Activated CD4-positive, alpha-beta T cell treated with anti-CD3 and anti-CD28 coated beads for 4 hours (primary cell): ENCODE results near the gene CLC.
"Not testable (repeated sequence)": the region's sequence is repeated elsewhere in the genome, so short reads cannot be mapped to it uniquely, and the experiment has no call there.

ENCODE experiments used
- DNase-seq, 2 donors: peaks; one replicate each; pipeline ENCODE4 v3.0.0-alpha.2; 2020

Gene CLC

GRCh38 chr19:39737891-39738290 lies at the start of gene CLC:
TSS of gene CLC (minus strand) at chr19:39738029. CDS start at chr19:39737952, 77 bp downstream.
- DNase-seq = no peak

DNA sequence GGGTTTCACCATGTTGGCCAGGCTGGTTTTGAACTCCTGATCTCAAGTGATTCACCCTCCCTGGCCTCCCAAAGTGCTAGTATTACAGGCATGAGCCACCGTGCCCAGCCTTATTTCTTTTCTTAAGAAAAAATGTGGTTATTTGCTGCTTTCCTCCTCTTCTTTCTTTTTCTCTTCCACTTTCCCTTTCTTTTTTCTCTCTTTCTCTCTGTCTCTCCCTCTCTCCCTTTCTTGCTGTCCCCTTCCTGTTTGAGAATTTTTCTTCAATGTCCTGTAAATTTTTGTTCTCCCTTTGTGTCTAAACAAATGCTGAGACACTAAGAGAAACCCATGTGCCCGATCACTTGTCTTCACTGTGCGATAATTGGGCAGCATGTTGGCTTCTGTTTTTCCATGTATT lies 43.1 kb upstream of the CLC start:
- DNase-seq = no peak

- DNase-seq = no peak
Measured at GRCh38 chr19:39778763-39779162, 40.9 kb upstream of the CLC start, which contains the start of gene LEUTX. TSS of gene LEUTX (plus strand) at chr19:39778854. CDS start at chr19:39778921, 67 bp downstream.

DNA sequence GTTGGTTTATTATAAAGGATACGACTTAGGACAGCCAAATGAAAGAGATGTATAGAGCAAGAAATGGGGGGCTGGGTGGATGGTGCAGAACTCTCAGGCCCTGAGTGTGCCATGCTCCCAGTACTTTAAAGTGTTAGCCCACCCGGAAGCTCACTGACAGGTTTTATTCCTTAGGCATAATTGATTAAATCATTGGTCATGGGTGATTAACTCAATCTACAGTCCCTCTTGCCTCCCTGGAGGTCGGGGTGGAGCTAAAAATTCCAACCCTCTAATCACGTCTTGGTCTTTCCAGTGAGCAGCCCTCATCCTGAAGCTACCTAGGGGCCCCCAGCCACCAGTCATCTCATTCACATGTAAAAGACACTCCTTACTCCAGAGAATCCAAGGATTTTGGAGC lies 31.0 kb upstream of the CLC start:
- DNase-seq = no peak

GRCh38 chr19:39768334-39768733 lies 30.5 kb upstream of the CLC start:
- DNase-seq = no peak

- DNase-seq = peak; percentile 48 to 56
Measured at GRCh38 chr19:39765091-39766076, 27.6 kb upstream of the CLC start.

GRCh38 chr19:39761851-39762250 lies 24.0 kb upstream of the CLC start:
- not testable (repeated sequence) for DNase-seq

GRCh38 chr19:39759457-39760184 lies 21.8 kb upstream of the CLC start:
- no peak for DNase-seq

GRCh38 chr19:39754971-39755370 lies 17.1 kb upstream of the CLC start:
- no peak for DNase-seq

DNA sequence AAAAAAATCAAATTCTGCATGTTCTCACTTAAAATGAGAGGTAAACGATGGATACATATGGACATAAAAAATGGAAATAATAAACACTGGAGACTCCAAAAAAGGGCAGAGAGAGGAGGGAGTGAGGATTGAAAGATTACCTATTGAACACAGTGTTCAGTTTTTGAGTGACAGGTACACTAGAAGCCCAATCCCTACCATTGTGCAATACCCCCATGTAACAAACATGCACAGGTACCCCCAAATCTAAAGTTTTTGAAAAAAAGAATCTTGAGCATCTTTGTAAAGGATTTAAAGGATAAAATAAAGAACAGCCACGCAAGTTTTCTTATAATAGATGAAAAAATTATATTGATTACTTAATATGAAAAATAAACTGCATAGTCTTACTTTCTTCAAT lies 16.7 kb upstream of the CLC start:
- no peak for DNase-seq

GRCh38 chr19:39752795-39753194 lies 15.0 kb upstream of the CLC start:
- DNase-seq = no peak

GRCh38 chr19:39752390-39752789 lies 14.6 kb upstream of the CLC start:
- DNase-seq = no peak

DNA sequence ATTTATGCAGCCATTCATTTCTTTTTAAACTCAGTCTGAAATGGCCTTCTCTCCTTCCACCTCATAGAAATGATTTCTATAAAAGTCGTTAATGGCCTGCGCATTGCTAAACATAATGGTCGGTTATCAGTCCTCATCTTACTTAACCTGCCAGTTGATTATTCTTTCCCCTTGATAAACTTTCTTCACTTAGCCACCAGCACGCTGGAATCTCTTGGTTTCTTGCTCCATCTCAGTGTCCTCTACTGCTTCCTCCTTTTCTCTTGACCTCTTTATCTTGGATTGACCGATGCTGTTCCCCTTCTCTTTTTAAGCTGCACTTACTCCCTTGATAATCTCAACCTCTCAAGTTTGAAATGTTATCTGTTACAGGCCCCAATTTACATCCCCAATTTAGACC lies 12.2 kb upstream of the CLC start:
- no peak for DNase-seq

DNA sequence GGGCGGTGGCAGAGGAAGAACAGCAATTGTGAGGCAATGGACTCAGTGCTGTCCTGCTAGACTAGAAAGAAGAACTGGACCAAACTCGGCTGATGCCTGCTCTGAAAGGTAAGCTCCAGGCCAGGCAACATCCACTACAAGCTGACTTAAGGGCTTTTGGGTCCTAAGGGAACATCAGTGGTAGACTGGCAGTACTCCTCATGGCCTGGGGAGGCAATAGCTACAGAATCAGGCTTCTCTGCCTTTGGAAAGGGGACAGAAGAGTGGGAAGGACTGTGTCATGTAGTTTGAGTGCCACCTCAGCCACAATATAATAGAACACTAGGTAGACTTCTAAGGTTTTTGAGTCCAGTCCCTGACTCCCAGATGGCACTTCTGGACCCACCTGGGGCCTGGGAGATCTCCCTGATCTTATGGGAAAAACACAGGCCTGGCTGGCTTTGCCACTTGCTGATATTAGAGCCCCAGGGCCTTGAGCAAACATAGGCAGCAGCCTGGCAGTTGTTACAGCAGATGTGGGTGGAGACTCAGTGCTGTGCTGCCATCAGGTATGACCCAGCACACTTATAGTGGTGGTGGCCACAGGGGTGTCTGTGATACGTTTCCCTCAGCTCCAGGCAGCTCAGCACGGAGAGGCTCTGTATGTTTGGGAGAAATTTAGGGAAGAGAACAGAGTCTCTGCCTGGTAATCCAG lies 9.2 kb upstream of the CLC start:
- DNase-seq = no peak

DNA sequence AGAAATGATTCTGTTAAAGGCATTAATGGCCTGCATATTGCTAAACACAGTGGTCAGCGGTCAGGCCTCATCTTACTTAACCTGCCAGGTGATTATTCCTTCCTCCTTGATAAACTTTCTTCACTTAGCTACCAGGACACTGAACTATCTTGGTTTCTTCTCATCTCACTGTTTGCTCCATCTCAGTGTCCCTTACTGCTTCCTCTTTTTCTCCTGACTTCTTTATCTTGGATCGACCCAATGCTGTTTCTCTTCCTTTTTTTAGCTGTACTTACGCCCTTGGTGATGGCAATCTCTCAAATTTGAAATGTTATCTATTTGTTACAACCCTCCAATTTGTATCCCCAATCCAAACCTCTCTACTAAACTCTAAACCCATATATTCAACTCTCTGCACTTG lies 7.8 kb upstream of the CLC start:
- no peak for DNase-seq

- DNase-seq = peak in 1 of 2 donors; percentile 28
Measured at GRCh38 chr19:39740395-39740794, 2.6 kb upstream of the CLC start.

DNA sequence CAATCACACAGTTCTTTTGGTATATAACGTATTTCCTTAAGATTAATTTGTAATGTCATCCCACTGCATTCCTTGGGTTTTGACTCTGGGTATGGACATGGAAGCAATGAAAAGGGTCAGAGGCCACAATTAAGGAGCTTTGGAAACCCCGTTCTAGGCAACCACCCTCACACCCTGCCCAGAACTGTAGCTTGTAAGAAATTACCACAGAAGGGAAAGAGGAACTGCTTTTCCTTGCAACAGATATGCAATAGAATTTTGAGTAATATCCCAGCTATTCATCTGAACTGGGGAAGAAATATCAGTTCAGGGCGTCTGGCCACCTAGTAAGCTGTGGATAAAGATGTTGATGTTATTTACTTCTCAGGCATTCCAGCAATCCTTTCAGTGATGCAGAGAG lies 985 bp upstream of the CLC start:
- no peak for DNase-seq

- DNase-seq = peak in 1 of 2 donors; percentile 14
Measured at GRCh38 chr19:39737351-39737750, 478 bp downstream of the CLC start.

DNA sequence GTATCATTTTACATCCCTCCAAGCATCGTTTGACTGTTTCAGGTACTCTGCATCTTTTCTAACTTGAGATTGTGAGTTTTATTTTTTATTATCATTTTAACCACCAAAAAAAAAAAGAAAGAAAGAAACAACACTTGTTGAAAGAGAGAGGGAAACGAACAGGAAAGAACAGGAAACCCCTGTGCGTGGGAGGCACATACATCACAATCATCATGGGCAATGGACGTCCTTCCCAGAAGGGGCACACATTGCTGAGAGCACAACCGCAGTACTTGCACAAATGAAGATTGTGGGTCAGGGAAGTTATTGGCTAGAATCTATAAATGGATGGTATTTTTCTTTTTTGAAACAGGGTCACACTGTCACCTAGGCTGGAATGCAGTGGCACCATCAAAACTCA lies 1.7 kb downstream of the CLC start:
- DNase-seq = no peak

- no peak for DNase-seq
Measured at GRCh38 chr19:39735688-39736087, 2.1 kb downstream of the CLC start.

- no peak for DNase-seq
Measured at GRCh38 chr19:39733841-39734240, 4.0 kb downstream of the CLC start.

- no peak for DNase-seq
Measured at GRCh38 chr19:39731685-39732084, 6.1 kb downstream of the CLC start.

DNA sequence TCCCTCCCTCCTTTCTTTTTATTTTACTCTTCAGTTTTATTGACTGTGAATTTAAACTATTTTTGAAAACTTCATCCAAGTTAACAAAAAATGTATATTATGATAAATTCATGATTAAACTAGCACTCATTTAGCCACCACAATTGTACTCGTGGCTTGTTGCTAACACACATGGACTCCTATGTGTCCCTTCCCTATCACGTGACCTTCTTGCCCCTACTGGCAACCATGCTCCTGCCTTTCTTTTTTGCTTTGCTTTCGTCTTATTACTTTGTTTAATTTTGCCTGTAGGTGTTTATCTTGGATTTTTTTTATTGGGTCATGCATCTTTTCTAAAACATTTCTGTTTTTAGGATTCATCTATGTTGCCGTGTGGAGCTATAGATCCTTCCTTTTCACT lies 8.2 kb downstream of the CLC start:
- DNase-seq = no peak
